GM04504 (cell line): ENCODE measurements around the gene PODNL1.
"Not testable (repeated sequence)": the region's sequence is repeated elsewhere in the genome, so short reads cannot be mapped to it uniquely, and the experiment has no call there.

Experiments
- DNase-seq: peaks from one replicate; pipeline ENCODE4 v3.0.0-alpha.2; 2012; ENCODE audit warnings: low read depth

The PODNL1 gene

DNA sequence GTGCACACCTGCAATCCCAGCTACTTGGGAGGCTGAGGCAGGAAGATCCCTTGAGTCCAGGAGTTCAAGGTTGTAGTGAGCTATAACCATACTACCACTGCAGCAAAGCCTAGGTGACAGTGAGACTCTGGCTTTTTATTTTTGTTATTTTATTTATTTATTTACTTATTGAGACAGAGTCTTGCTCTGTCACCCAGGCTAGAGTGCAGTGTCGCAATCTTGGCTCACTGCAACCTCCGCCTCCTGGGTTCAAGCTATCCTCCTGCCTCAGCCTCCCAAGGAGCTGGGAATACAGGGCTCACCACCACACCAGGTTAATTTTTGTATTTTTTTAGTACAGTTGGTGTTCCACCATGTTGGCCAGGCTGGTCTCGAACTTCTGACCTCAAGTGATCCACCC lies 35.3 kb upstream of the PODNL1 start:
- DNase-seq, result not testable (repeated sequence)

DNA sequence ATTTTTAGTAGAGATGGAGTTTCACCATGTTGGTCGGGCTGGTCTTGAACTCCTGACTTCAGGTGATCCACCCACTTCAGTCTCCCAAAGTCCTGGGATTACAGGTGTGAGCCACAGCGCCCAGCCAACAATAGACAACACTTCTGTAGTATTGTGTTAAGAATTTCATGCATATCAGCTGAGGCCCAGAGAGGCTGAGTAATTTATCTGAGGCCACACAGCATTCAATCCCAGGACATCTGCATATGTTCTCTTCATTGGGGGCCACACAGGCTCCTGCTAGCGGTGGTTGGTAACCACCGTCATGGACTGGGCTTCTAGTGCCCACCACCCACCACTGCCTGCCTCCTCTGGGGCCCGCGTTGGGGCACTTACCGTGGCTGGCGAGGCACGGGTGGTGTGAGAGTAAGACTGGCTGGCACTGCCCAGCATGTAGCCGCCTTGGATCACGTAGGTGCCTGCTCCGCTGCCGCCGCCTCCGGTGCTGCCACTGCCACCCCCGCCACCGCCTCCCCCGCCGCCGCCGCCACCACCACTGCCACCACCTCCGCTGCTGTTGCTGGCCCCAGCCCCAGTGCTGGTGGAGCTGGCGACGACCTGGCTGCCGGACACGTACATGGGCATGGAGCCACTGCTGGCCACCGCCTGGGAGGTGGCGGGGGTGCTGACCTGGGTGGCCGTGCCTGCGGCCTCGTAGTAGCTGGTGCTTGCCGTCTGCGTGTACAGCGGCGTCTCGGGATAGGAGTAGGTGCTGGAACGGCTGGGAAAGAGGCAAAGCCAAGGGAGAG lies 34.3 kb upstream of the PODNL1 start:
- no peak for DNase-seq

DNA sequence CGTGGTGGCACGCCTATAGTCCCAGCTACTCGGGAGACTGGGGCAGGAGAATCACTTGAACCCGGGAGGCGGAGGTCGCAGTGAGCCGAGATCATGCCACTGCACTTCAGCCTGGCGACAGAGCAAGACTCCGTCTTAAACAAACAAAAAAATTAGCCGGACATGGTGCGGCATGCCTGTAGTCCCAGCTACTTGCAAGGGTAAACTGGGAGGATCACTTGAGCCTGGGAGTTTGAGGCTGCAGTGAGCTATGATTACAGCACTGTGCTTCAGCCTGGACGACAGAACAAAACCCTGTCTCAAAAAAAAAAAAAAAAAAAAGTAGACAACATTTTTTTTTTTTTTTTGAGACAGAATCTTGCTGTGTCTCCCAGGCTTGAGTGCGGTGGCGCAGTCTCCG lies 33.7 kb upstream of the PODNL1 start:
- not testable (repeated sequence) for DNase-seq

DNA sequence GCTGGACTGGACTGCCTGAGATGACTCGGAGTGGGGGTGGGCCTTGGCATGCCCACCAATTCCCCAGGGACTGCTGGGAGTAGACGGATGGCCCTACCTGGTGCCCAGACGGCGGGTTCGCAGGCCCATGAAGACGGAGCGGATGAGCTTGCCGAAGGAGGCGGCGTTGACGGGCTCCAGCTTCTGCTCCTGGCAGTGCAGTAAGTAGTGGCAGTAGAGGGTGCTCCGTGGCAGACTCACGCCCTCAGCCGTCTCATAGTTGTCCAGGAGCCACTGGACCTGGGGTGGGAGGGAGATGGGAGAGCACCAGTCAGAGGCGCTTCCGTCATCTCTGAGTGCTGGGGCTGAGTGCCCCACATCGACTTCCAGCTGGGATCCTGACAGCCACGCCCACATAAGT lies 31.7 kb upstream of the PODNL1 start:
- no peak for DNase-seq

DNA sequence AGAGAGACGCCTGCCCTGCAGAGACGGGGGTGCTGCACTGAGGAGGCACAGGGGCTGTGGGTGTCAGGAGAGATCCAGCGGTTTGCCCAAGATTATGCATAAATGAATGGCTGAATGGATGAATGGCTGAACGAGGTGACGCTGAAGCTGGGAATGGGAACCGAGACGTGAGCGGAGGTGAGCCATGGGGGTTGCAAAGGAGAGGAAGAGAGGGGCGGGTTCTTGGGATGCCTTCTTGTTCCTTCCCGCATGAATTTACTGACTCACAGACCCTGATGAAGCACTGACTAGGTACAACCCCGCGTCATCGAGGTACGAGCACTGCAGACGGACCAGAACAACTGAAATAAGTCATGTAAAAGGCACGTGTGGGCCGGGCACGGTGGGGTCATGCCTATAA lies 30.8 kb upstream of the PODNL1 start:
- DNase-seq, result no peak

DNA sequence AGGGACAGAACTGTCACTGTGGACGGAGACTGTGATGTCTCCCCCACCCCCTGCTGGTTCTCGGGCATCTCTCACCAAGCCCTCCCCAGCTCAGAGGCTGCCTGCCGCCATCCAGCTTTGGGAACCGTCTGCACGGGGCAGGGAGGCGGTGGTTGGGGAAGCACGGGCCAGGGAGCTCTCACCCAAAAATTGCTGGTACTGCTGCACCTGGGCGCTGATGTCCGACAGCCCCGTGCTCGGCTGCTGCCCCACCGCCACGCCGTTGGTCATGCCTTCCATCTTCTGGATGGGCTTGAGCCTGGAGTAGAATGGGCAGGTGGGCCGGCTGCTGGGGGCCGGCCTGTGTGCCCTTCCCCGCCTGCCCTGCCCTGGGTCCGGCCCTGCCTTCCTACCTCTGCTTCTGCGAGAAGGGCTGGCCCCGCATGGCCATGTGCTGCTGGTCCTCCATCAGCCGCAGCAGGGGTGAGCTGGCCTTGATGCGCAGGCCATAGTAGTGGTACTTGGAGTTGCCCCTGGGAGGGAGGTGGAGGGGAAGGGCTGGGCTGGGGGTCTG lies 30.2 kb upstream of the PODNL1 start:
- no peak for DNase-seq

DNA sequence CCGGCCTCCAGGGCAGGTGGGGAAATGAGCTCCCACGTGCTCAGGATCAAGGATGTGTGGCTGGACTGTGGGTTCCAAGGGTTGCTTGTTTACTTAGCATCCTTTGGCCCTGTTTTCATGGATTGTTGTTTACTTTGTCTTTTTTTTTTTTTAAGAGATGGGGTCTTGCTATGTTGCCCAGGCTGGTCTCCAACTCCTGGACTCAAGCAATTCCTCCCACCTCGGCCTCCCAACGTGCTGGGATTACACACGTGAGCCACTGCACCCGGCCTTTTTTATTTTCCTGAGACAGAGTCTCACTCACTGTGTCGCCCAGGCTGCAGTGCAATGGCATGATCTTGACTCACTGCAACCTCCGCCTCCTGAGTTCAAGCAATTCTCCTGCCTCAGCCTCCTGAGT lies 29.0 kb upstream of the PODNL1 start:
- DNase-seq, result not testable (repeated sequence)

DNA sequence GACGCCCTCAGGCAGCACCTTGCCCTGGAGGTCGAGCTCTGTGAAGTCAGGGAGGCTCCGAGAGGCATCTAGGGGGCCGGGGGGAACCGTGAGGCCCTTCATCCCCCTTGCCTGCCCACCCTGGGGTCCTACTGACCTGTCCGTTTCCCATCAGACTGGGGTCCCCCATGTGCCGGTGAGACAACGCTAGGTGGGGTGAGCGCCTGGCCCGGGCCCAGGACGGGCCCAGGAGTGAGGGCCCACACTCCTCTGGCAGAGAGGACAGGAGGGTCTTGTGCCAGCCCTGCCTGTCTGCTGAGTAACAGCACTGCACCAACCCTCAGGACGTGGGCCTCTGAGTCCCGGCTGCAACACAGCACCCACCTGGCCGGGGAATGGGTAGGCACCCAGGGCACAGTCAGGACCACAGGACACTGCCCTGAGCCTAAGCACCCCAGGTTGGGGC lies 28.5 kb upstream of the PODNL1 start:
- no peak for DNase-seq

DNA sequence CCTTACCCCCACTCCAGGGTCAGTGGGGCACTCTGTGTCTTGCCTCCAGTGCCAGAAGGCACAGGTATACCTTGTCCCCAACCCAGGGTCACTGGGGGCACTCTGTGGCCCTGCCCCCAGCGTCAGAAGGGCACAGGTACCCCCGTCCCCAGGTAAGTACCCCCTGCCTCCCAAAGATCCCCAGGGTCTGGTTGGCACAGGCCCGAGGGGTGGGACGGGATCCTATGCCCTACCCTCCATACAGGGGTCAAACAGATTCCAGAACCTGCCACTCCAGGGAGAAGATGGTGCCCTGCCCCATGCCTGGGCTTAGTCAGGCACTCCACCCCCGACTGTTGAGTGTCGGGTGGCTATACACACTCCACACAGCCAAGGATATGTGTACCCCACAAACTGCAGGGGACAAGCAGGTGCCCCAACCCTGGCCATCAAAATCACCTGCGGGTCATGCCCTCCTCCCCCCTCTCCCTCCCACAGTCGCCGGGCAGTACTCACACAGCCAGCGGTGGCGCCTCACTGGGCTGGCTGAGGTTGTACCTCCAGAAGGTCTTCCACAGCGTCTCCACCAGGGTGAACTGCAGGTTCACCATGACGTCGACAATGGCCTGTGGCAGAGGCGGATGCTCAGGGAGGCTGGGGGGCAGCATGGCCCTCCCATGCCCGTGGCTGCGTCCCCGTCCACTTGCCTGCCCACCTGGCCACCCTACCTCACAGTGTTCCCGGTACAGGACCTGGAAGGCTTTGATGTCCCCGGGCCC lies 27.9 kb upstream of the PODNL1 start:
- DNase-seq, result no peak

DNA sequence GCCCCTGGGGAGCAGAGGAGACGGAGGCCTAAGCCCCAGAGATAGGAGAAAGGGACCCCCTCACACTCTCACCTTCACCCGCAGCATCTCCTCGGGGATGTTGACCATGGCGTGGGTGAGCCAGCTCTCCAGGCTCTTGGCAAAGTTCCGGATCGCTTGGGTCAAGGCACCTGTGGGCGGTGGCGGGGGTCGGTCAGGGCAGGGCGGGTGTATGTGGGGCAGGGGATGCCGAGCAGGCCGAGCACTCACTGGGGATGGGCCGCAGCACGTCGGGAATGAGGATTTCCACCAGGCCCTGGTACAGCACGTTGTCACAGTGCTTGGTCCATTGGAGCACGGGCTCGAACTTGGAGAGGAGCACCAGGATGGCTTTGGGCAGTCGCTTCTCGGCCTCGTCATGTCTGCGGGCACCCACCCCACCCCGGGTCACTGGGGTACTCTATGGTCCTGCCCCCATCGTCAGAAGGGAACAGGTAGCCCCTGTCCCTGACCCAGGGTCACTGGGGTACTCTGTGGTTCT lies 27.2 kb upstream of the PODNL1 start:
- no peak for DNase-seq

DNA sequence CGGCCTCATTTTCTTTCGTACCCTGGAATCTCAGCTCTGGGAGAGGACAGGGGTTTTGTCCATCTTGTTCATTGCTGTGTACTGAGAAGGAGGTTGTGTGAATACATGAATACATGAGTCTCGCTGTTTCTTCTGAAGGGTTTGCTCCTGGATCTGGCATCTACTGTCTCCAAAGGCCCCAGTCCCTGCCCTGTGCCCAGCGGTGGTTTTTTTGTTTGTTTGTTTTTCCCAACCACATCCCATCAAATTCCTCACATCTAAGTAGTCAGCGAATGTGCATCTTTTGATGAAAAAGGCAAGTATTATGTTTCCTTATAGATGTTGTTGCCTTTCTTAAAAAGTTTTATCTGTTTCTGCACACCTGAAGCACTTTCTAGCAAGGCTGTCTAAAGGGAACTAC lies 26.6 kb upstream of the PODNL1 start:
- no peak for DNase-seq

DNA sequence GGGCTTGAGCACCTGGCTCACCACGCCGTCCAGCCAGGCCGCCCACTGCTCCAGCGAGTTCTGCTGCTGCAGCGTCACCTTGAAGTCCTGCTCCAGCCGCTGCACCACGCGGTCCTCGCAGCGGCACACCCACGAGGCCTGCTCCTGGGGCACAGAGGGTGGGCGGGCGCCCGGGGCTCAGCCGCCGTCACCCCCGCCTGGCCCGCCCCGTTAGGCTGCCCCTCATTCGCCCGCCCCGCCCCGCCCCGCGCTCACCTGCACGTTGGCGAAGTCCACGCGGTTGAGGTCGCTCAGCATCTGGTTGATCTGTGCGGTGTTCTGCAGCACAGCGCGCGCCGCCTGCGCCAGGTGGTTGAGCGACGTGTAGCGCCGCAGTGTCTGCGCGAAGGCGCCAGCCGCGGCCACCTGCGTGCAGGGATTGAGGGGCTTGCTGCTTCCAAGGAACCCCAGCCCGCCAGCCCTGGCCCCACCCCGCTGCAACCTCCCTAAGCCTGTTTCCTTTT lies 25.4 kb upstream of the PODNL1 start:
- no peak for DNase-seq

DNA sequence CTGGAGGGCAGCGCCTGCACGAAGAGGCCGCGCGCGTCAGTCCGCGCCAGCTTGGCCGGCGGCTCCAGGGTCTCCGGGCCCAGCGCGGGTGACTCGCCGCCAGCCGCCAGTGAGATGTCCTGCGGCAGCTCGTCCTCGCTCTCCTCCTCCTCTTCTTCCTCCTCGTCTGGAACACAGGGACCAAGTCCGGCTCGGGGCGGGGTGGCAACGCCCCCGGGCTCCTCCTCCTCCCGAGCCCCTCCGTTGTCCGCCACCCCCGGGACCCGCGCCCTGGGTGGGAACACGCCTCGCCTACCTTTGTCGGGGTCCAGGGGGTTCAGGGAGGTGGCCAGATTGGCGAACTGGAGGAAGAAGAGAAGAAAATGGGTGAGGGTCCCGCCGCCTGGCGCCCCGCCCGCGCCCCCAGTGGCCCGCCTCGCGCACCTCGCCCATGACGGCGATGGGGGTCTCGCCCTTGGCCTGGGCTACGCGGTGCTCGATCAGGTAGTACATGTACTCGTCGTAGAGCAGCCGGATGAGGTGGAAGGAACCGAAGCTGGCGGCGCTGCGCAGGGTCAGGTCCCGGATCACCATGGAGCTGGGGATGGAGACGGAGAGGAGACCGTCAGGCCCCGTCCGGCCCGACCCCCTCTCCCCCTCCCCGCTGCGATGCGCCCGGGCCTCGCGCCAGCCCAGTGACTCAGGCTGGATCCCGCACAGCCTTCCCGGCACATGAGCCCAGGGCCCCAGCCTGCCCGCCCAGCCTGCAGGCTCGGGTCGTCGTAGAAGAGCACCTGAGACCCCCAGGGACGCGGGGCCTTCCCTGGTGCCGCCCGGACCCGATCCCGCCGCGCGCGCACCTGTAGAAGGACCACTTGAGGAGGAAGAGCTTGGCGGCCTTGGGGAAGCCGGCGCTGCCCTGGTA lies 24.7 kb upstream of the PODNL1 start:
- no peak for DNase-seq

DNA sequence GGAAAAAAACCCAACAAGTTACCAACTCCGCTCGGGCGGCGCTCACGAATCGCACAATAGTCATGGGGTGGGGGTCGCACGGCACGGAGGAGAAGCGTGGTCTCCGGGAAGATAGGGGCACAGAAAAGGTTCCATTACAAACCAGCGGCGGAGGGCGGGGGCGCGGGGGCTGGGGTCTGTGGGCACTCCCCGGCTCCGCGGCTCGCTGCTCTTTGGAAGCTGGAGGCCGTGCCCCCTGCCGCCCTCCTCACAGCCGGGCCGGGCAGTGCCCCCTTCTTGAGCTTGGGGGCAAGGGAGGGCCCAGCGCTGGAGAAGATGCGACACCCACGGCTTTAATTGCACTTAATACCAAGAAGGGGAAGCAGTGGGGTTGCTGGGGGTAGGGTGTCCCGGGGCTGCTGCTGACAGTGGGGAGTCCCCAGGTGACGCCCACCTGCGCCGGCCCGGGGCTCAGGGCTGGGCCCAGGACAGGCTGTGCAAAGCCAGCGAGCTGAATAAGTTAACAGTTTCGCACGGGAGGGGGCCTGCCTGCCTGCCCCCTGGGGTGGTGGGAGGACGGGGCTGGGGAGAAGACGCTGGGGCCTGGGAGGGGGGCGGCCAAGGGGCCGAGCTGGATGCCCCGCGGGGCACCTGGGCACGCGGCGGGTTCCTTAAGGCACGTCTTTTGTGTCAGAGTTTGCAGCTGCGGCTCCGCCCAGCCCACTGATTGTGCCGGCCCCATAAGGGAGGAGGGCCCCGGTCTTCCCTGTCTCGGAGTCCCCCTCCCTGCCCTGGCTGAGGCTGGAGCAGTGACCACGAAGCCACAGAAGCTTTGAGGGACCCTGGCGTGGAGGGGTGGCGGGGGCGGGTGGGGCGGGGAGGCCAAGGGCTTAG lies 23.8 kb upstream of the PODNL1 start:
- no peak for DNase-seq

DNA sequence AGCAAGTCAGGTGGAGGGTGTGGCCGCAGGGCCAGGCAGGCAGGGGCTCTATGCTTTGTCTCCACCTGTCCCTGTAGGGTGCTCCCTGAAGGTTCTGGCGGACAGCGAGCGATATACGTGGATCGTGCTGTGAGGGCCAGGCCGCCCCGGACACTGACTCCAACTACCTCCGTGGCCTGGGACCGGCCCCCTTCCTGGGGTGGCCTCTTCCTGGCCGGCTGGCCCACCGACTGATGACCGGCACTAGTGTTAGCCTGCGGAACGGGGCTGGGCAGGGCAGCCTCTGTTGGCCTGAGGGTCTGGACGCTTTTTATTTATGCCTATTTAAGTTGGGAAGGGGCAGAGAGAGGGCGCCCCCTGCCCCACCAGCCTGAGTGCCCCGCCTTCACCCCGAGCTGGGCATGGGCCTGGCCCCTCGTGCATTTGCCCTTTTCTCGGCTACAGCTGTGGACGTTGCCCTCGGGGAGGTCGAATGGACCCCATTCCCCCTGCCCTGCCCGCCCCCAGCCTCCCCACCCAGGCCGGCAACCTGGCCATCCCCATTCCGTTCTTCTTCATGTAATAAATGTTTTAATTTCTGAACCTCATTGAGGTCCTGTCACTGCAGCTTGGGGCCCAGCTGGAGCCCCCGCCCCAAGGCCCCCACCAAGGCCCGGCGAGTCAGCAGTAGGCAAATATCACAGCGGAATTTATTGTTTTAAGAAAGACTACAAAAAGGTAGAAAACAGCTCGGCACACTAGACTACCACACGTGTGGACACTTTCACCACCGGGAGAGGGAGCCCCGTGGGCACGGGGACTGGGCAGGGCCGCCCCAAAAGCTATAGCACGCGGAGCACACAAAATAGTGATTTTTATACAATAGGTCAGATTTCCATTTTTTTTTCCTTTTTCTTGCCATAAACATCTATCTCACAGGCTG lies 22.9 kb upstream of the PODNL1 start:
- no peak for DNase-seq

DNA sequence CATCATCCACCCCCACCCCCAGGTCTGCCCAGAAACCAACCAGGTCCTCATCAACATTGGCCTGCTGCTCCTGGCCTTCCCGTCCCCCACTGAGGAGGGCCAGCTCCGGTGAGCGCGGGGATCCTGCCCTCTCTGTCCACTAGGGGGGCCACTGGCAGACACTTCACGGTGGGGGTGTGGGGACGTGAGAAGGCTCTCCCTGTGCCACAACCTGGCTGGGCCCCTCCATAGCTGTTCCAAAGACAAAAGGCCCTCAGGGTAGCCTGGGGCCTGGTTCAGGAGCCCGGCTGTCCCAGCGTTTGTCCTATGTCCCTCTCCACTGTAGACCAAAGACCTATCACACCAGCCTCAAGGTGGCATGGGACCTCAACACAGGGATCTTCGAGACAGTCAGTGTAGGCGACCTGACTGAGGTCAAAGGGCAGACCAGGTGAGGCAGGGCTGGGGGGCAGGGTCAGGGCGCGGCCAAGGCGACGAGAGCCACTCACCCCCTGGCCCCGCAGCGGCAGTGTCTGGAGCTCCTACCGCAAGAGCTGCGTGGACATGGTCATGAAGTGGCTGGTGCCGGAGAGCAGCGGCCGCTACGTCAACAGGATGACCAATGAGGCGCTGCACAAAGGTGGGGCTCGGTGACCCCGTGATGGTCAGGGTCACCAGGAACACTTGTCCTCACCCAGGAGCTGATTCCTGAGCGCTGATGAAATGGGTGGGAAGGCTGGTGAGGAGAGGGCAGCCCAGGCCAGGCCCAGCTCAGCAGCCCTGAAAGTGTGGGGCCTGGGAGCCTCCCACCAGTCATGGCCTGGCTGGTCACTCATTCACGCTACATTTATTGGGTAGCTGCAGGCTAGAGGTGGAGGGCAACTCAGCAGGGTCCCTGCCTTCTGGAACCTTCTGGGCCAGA lies 22.0 kb upstream of the PODNL1 start:
- DNase-seq, result no peak

DNA sequence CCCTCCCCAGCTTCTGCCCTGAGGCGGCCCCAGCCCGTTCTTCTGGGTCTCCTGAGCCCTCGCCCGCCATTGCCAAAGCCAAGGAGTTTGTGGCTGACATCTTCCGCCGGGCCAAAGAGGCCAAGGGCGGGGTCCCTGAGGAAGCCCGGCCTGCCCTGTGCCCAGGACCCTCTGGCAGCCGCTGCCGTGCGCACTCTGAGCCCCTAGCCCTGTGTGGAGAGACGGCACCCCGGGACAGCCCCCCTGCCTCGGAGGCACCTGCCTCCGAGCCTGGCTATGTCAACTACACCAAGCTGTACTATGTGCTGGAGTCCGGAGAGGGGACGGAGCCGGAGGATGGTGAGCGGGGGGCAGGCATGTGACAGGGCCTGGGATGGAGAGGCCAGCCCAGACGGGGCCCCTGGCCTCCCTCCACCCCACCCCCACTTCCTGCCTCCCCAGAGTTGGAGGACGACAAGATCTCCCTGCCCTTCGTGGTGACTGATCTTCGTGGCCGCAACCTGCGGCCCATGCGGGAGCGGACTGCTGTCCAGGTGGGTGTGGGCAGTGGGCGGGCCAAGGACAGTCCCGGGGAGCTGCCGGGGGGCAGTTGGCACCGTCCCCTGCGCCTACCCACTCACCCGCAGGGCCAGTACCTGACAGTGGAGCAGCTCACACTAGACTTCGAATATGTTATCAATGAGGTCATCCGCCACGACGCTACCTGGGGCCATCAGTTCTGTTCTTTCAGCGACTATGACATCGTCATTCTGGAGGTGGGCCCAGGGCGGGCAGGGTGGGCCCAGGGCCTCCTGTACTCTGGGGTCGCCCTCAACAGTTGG lies 21.1 kb upstream of the PODNL1 start:
- DNase-seq, result no peak

DNA sequence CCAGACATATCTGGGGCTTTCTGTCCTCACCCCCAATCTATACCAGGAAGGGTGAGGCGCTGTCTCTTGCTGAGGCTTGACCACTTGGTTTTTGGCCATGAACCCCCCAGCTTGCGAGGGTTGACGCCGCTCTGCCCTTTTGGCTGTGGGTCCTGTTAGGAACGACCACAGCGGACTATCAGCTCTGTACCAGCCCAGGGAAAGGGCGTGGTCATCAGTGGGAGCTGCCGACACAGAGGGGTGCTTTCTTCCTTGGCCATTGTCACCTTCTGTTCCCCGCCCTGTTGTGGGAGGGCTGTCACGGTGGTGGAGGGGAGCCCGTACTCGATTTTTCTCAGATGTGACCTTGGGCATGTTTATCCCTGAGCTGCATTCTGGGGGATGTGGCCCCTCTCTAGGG lies 19.8 kb upstream of the PODNL1 start:
- no peak for DNase-seq
